RWPE1 (cell line): ENCODE data around the gene ECEL1.

ENCODE experiments used
- CTCF ChIA-PET: fragments of 350-600 bp; sonication (Branson Sonifier 250); formaldehyde crosslinking; extraction: SDS; loops from one replicate; lab custom pipeline; 2021; lab: Yijun Ruan, JAX
- POLR2A ChIA-PET: fragments of 400-600 bp; formaldehyde crosslinking; extraction: SDS; loops from one replicate; lab custom pipeline; 2020; ENCODE audit warnings: antibody characterized with exemption; ENCODE audit not compliant: low non-redundant PET; lab: Yijun Ruan, JAX
- DNase-seq: peaks from one replicate; pipeline ENCODE4 v3.0.0; 2012; ENCODE audit warnings: low spot score
- H3K27ac ChIP-seq: fragments of 450-650 bp; 2 replicates; pipeline ENCODE4 v1.5.1; 2017
- TF ChIP-seq, protein P1 (sequence below): fragments of 450-650 bp; conservative IDR thresholded peaks from 2 replicates; pipeline ENCODE4 v1.5.1; 2017; ENCODE audit warnings: low read depth, mild to moderate bottlenecking

ECEL1 gene

DNA sequence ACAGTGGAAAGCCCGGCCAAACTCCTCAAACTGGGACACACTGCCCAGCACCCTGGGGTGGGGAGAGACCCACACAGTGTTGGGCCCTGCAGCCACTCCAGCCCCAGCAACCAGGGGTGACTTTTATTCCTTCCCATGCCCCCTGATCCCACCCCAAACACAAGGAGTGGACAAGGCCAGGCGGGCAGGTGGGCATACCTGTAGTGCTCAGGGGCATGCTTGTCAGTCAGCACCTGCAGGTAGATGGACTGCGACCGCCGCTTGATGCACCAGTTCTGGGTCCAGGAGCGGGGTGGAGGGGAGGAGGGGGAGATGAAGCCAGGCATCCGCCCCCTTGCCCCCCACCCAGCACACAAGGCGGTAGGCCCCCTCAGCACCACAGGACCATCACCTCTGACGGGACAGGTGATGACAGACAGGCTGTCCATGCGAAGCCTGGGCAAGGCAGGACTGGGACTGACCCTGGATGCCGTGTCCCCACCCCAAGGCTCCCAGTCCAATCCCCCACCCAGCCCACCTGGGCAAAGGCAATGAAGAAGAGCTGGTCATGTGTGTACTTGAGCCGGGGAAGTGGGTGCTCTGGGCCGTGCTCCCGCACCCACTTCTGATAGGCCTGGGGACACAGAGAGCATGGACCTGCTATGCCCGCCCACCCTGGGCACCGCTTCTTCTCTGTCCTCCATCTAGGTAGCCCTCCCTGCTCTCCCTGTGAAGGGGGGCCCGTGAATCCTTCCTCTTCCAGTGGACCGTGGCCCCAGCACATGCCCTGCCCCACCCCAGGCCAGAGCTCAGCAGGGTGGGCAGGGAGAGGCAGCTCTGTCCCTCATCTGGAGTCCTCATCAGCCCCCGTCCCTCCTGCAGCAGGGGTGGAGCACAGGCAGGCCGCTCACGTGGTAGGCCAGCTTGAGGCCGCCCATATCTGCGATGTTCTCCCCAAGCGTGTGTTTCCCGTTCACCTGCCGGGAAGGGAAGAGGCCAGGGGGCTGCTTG lies 7.1 kb downstream of the ECEL1 start:
- H3K27ac ChIP-seq, result no peak overlapping the region
- ChIA-PET CTCF (no interaction called here), POLR2A (no interaction called here)
- TF ChIP-seq, protein P1, sequence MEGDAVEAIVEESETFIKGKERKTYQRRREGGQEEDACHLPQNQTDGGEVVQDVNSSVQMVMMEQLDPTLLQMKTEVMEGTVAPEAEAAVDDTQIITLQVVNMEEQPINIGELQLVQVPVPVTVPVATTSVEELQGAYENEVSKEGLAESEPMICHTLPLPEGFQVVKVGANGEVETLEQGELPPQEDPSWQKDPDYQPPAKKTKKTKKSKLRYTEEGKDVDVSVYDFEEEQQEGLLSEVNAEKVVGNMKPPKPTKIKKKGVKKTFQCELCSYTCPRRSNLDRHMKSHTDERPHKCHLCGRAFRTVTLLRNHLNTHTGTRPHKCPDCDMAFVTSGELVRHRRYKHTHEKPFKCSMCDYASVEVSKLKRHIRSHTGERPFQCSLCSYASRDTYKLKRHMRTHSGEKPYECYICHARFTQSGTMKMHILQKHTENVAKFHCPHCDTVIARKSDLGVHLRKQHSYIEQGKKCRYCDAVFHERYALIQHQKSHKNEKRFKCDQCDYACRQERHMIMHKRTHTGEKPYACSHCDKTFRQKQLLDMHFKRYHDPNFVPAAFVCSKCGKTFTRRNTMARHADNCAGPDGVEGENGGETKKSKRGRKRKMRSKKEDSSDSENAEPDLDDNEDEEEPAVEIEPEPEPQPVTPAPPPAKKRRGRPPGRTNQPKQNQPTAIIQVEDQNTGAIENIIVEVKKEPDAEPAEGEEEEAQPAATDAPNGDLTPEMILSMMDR, result no peak
- DNase-seq, result no peak

DNA sequence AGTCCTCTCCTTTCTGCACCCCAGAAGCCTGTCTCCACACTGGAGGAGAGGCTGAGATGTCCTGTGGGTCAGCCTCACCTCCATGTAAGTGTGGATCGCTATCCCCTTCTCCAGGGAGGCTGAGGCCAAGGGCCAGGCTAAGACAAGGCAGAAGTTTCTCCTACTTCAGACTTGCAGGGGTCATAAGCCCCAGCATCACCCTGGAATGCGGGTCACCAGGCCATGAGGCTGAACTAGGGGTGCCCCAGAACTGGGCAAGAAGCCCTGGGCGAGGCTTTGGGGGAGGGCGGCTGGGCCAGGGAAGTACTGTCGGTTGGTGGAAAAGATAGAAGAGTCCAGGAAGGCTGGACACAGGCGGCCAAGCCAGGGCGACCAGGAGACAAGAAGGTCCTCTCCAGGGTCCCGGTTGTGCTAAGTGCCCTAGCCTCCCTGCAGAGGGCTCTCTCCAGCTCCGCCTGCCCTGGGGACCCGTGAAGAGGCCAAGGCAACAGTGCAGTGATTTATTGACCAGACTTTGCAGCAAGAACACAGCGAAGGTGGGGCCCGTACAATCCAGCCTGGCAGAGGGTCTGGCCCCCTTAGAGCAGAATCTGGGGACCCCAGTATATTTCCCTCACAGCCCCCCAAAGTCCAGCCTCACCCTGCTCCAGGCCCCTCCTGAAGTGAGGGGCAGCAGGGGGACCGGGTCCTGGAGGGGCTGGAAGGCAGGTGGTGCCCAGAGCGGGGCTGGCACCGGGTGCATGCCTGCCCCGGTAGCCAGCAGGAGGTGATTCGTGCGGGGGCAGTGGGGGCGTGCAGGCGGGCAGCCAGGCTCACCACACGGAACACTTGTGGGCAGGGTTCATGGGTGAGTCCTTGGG lies 8.1 kb downstream of the ECEL1 start:
- POLR2A ChIA-PET, result no interaction called here
- CTCF ChIA-PET, result no interaction called here
- no peak overlapping the region for H3K27ac ChIP-seq
- TF ChIP-seq, protein P1, result no peak
- DNase-seq, result no peak

DNA sequence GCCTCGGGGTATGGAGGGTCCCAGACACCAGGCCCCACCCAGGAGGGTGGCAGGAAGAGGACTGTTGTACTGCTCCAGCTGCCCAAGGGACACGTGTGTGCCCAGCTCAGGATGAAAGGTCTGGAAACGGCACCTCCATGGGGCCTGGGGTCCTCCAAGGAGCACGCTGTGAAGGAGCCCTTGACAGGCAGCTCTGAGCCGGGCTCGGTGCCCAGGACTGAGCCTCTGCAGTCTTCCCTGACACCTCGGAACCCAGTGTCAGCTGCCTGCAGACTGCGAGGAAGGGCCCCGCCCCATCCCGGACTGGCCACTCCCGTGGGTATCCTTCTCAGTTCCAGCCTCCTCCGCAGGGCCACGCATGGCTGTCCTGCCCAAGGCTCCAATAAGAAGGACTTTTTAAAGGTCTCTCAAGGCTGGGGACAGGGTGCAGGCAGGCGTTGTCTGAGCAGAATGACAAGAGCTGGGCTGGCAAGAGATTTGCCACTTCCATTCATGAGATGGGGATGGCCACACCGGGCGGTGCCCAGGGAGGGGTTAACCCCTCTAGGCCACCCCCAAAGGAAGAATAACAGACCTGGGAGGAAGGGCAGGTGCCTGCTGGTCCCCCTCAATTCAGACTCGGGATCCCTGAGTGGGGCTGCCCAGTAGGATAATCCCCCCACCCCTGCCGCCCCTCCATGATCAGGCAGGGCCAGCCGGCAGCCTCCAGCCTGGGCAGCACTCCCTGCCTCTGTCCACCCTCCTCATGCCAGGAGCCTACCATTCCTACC lies 8.9 kb downstream of the ECEL1 start:
- no peak for DNase-seq
- TF ChIP-seq, protein P1, result no peak
- H3K27ac ChIP-seq, result no peak overlapping the region
- ChIA-PET POLR2A (no interaction called here), CTCF (no interaction called here)

DNA sequence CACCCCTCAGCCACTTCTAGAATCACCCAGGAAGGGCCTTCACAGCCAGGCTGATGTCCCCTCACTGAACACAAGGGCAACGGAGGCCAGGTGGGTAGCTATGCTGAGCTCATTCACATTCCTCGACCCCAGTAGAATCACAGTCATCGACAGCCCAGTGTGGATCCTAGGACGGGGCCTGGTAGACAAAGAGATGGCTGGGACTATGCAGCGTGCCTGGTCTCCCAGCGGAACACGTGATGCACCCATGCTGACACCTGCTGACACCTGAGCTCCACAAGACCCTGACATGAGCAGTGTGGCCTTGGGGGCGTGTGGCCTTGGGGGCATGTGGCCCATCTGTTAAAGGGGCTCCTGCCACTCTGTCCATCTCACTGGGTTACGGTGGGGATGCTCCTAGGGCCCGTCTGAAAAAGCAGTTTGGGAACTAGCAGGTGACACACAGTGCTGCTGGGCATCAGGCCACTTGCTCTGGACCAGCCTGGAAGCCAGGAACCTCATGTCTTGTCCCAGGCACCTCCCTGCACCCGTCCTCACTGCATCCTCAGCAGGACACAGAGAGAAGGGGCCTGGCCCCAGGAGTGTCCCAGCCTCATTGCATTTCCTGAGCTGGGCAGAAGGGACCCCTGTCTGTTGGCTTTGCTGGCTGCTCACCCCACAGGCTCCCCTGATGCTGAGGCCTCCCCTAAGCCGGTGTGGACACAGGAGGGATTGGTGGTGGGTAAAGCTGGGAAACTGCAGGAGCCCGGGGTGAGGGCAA lies 9.7 kb downstream of the ECEL1 start:
- H3K27ac ChIP-seq, result no peak overlapping the region
- TF ChIP-seq, protein P1, result no peak
- DNase-seq, result no peak
- ChIA-PET CTCF (no interaction called here), POLR2A (interaction anchor here (0.6 kb wide), 1 partner anchor 538 kb away, joined by 4 read pairs; no protein-coding TSS in a partner anchor)

DNA sequence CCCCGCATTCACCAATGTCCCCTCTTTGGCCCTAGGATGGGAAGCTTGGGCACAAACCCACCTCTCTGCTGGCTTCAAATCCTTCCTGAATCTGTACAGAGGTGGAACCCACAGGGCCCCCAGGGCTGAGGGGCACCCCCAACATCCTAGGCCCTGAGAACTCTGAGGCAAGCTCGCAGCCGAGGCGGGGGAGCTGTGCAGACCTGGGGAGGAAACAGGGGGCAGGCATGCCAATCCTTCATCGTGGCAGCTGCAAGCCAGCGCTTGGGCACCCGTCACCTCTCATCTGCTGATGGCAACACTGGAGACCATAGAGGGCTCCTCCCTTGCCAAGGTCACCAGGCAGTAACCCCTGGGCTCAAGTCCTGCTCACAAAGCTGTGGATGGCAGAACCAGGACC lies 10.8 kb downstream of the ECEL1 start:
- TF ChIP-seq, protein P1, result no peak
- DNase-seq, result no peak
- no peak overlapping the region for H3K27ac ChIP-seq
- CTCF ChIA-PET, result interaction anchor here (0.6 kb wide), 1 partner anchor 30 kb away, joined by 4 read pairs; no protein-coding TSS in a partner anchor
- POLR2A ChIA-PET, result no interaction called here
